Lung (tissue), 12 donors: ENCODE measurements around the gene IGLL5. TPM values are rescaled to one million over a fixed set of nuclear protein-coding genes. Genes with fewer than 3 reads are reported as not detected.

ENCODE experiments used
- ATAC-seq: fragments of 200-7000 bp; cut with Tn5 transposase; one replicate; pipeline ENCODE4 v1.9.1; 2020; ENCODE audit warnings: moderate number of reproducible peaks; ENCODE audit not compliant: insufficient read depth, low FRiP score
- DNase-seq, 3 donors: peaks; one replicate each; pipeline ENCODE4 v3.0.0-alpha.2; 2013 to 2017
- H3K27ac ChIP-seq, 2 donors: one replicate each; pipeline ENCODE4 v1.5.1; 2013; ENCODE audit warnings: mild to moderate bottlenecking in 2 of 2, moderate library complexity in 2 of 2, control low read depth in 1 of 2, inconsistent platforms in 1 of 2, low read depth in 1 of 2, low read length in 1 of 2
- H3K27me3 ChIP-seq, 3 donors: one replicate each; pipeline ENCODE4 v1.5.1; 2013; ENCODE audit warnings: low read length in 2 of 3; ENCODE audit not compliant: control insufficient read depth in 3 of 3, insufficient read depth in 3 of 3
- H3K36me3 ChIP-seq, 4 donors: one replicate each; pipeline ENCODE4 v1.5.1; 2013; ENCODE audit warnings: low read length in 4 of 4, mild to moderate bottlenecking in 1 of 4, moderate library complexity in 1 of 4; ENCODE audit not compliant: control insufficient read depth in 4 of 4, insufficient read depth in 4 of 4
- H3K4me1 ChIP-seq, 5 donors: one replicate each; pipeline ENCODE4 v1.5.1; 2013; ENCODE audit warnings: low read length in 5 of 5, mild to moderate bottlenecking in 2 of 5, moderate library complexity in 1 of 5; ENCODE audit not compliant: control insufficient read depth in 5 of 5, insufficient read depth in 5 of 5
- H3K4me3 ChIP-seq: one replicate; pipeline ENCODE4 v1.5.1; 2013; ENCODE audit warnings: mild to moderate bottlenecking, control low read depth, moderate library complexity
- H3K9ac ChIP-seq, 2 donors: one replicate each; pipeline ENCODE4 v1.5.1; 2013; ENCODE audit warnings: low read length in 2 of 2, control low read depth in 1 of 2; ENCODE audit not compliant: insufficient read depth in 1 of 2
- H3K9me3 ChIP-seq, 4 donors: one replicate each; pipeline ENCODE4 v1.5.1; 2013; ENCODE audit warnings: low read length in 3 of 4, mild to moderate bottlenecking in 1 of 4, moderate library complexity in 1 of 4; ENCODE audit not compliant: control insufficient read depth in 4 of 4, insufficient read depth in 3 of 4
- WGBS, 2 donors: extraction: QIAGEN DNeasy Blood & Tissue Kit; methylation state at CpG; one replicate each; pipeline ENCODE4 v1.1.7; 2013; 5-methylcytosine and 5-hydroxymethylcytosine counted together
- polyA plus RNA-seq, 2 donors: library from polyadenylated mRNA; stranded (reverse); fragments of 200-250 nt; gene quantifications; one replicate each; pipeline ENCODE4 v1.2.1, GENCODE V29; 2013
- total RNA-seq, 2 donors: library from RNA; depleted of rRNA in 1 of 2; stranded (reverse); fragments of >200 nt in 1 of 2; gene quantifications; one replicate each; pipeline ENCODE4 v1.2.1, GENCODE V29; 2014 to 2021
- TF ChIP-seq, protein P1 (sequence below): IDR thresholded peaks from 2 replicates; pipeline ENCODE4 v1.5.1; 2012; ENCODE audit warnings: mild to moderate bottlenecking; ENCODE audit errors: control extremely low read depth, extremely low read depth
- donor health status: control.
- donor health status: control.
- donor health status: Bipolar disorder and iron deficiency.
- donor health status: healthy.
- donor health status: DM: yes; HTN: yes; CAD: no.

The IGLL5 gene
- total and polyA plus RNA-seq, 4 donors: 5.4 to 21.5 (median 11.3) TPM

DNA sequence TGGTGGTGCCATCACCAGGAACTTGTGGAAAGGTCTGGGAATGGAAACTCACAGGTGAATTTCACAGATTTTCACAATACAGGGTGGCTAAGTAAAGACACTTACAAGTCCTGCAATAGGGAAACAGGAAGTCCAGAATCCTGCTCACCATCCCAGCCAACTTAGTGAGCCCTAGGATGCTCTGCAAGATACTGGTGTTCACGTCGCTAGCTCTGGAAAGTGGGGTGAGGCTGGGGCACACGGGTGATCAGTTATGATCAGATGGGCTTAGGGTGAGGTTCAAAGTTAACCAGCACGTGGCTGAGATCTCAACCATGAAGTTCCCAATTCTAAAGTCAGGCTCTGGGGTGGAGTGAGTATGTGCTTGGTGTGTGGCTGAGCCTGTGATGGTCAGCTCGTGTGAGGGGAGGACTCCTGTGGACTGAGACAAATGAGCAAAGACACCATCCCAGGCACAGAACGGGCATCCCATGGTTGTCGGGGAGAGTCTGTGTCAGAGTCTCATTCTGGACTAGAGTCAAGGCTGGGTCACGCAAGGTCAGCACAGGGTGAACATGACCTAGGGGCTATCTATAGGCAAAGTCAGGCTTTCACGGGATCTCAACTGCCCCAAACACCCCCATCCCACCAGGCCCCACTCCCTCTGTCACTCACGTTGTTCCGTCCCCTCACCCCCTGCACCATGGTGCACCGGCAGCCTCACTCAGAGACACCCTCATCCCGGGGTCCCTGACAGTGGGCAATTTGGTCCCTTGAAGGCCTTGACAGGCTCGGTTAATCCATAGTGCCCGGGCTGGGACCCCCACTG, 23.9 kb downstream of the IGLL5 start:
- 81 to 87% methylated on average over 15 of the region's 15 CpGs for WGBS, 2 donors
- Histone ChIP-seq H3K9me3 (no peaks in the 10 kb centered on the region), H3K27ac (no peak overlapping the region), H3K4me3 (no peak overlapping the region), H3K27me3 (peaks cover 0 to 4% (median 0%) of the 10 kb centered on the region in 3 donors), H3K36me3 (no peaks in the 10 kb centered on the region), H3K4me1 (no peaks in the 10 kb centered on the region), H3K9ac (no peak overlapping the region)
- no peak for DNase-seq
- TF ChIP-seq, protein P1, sequence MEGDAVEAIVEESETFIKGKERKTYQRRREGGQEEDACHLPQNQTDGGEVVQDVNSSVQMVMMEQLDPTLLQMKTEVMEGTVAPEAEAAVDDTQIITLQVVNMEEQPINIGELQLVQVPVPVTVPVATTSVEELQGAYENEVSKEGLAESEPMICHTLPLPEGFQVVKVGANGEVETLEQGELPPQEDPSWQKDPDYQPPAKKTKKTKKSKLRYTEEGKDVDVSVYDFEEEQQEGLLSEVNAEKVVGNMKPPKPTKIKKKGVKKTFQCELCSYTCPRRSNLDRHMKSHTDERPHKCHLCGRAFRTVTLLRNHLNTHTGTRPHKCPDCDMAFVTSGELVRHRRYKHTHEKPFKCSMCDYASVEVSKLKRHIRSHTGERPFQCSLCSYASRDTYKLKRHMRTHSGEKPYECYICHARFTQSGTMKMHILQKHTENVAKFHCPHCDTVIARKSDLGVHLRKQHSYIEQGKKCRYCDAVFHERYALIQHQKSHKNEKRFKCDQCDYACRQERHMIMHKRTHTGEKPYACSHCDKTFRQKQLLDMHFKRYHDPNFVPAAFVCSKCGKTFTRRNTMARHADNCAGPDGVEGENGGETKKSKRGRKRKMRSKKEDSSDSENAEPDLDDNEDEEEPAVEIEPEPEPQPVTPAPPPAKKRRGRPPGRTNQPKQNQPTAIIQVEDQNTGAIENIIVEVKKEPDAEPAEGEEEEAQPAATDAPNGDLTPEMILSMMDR: no peak
- no peak for ATAC-seq

DNA sequence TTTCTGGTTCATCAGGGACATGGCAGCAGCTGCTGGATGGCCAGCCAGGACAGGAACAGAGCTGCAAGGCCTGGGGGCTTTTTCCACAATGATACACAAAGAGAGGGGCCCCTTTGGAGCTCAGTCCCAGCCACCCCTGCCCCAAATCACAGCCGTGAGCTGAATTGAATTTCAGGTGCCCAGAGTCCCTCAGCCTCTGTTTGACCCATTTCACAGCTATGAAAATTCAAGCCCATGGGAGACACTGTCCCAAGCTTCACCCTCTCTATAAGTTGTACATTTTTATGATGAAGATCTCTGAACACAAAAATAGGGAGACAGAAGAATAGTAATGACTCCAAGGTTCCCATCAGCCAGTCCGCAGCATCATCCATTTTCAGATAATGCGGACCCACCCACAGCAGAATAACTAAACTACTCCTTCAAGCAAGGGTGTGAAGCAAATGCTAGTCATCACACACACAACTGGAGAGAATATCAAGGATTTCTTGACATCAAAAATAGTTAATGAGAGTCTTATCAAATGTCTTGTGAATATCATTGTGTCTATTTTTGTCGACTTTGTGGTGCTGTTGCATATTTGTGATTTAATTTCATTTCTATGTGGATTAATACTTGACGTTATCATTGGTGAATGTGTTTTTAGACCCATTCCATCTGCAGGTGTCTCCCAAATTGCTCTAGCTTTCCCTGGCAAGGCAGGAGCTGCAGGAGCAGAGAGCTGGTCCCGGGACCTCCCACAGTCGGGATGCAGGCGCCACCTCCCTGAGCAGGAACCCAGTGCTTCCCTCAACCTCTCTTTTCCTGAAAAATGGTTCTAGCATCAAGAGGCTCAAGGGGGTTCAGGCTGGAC, 24.7 kb downstream of the IGLL5 start:
- Histone ChIP-seq H3K27me3 (peaks cover 0 to 4% (median 0%) of the 10 kb centered on the region in 3 donors), H3K9ac (no peak overlapping the region), H3K27ac (no peak overlapping the region), H3K4me3 (no peak overlapping the region), H3K9me3 (no peaks in the 10 kb centered on the region), H3K36me3 (no peaks in the 10 kb centered on the region), H3K4me1 (no peaks in the 10 kb centered on the region)
- TF ChIP-seq, protein P1: no peak
- ATAC-seq (no peak), DNase-seq (no peak)
- WGBS, 2 donors: 83 to 92% methylated on average over 8 of the region's 8 CpGs

DNA sequence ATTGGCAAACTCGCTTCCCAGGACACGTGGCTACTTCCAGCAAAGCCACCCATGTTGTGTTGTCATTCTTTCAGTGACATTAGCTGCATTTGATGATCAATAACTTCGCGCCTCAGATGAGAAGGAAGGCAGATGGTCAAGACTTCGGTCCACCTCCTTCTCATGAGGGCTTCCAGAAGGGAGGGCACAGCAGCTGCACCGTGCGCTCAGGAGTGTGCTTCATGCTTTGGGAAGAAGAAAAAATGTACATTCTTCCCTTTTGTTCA, 25.3 kb downstream of the IGLL5 start:
- DNase-seq: no peak

More for the DNA sequence above, 25.3 kb downstream of the IGLL5 start:
- H3K36me3 ChIP-seq: no peaks in the 10 kb centered on the region
- 87 to 97% methylated on average over 7 of the region's 7 CpGs for WGBS, 2 donors
- no peak overlapping the region for H3K9ac ChIP-seq
- no peaks in the 10 kb centered on the region for H3K9me3 ChIP-seq
- no peaks in the 10 kb centered on the region for H3K4me1 ChIP-seq
- peaks cover 0 to 4% (median 0%) of the 10 kb centered on the region in 3 donors for H3K27me3 ChIP-seq
- ATAC-seq: no peak
- TF ChIP-seq, protein P1: no peak
- H3K4me3 ChIP-seq: no peak overlapping the region
- no peak overlapping the region for H3K27ac ChIP-seq
